Measurements from ENCODE around the gene COMMD10.
A peak's percentile ranks its signal among the peaks of the same experiment; 100 is the strongest.

Gene COMMD10

DNA sequence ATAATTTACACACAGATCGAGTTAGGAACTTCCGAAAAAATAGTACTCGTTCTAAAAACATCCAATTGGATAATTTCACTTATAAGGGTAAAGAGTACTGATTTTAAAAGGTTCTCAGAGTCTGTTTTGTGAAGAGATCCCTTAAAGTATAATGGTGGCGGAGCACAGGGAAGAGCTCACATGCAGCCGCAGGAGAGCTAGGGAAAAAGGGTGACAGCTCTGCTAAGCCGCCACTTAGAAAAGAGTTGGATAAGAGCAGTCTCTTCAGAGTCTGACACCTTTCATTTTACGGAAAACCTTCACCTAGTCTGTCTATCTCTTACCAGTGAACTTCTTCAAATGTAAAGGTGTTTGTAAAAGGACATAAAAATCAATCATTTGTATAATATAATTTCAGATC, 149.9 kb downstream of the COMMD10 start:
- TF ChIP-seq, protein P1, sequence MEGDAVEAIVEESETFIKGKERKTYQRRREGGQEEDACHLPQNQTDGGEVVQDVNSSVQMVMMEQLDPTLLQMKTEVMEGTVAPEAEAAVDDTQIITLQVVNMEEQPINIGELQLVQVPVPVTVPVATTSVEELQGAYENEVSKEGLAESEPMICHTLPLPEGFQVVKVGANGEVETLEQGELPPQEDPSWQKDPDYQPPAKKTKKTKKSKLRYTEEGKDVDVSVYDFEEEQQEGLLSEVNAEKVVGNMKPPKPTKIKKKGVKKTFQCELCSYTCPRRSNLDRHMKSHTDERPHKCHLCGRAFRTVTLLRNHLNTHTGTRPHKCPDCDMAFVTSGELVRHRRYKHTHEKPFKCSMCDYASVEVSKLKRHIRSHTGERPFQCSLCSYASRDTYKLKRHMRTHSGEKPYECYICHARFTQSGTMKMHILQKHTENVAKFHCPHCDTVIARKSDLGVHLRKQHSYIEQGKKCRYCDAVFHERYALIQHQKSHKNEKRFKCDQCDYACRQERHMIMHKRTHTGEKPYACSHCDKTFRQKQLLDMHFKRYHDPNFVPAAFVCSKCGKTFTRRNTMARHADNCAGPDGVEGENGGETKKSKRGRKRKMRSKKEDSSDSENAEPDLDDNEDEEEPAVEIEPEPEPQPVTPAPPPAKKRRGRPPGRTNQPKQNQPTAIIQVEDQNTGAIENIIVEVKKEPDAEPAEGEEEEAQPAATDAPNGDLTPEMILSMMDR (conservative IDR thresholded peaks at IDR 0.05; ENCODE audit: low read depth, low read length) = no peak
- no peak for DNase-seq (ENCODE audit: low read depth)
- no peak overlapping the region for H3K4me3 ChIP-seq (ENCODE audit: low read length)

DNA sequence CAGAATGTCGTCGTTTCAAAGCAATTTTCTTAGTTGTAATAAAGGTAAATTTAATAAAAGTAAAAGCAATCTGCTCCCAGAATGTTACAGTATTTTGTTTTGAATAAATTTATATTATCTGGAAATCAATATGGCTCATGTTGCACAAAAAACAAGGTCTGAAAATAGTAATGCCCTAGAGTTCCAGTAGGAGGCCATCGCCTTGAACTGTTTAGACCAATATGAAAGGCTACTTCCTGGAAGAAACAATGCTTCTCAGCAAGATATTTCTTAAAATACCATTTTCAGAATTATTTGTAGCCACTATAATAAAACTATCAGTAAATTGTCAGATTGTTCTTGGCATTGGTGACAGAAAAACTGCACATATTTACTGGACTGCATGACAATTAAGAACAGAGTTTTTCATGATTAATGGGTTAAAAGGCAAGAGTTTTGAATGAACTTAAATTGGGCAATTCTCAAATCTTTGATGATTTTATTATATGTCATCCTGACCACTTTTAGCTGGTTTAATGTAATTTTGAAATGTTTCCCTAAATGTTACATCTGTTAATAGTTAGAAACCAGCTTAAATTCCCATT, 153.2 kb downstream of the COMMD10 start:
- no peak overlapping the region for H3K4me3 ChIP-seq (ENCODE audit: low read length)
- DNase-seq (ENCODE audit: low read depth) = no peak
- TF ChIP-seq, protein P1 (conservative IDR thresholded peaks at IDR 0.05; ENCODE audit: low read depth, low read length) = peak; percentile 30

DNA sequence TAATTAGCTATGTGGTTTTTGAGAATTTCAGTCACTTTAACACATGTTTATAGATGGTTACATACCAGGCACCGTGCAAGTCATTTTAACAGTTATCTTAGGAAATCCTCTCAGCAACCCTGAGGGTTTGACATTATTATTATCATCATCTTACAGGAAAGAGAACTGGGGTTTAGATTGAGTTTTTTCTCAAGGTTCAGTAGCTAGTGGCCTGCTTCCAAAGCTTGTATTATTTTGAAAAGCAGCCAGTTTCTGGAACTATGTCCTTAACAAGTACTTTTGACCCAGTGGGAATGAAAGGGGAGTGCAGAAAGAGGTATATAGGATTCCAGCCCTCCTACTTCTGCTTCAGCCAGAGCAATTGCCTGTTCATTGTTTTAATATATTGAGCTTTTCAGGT, 157.5 kb downstream of the COMMD10 start:
- TF ChIP-seq, protein P1 (conservative IDR thresholded peaks at IDR 0.05; ENCODE audit: low read depth, low read length) = no peak
- DNase-seq (ENCODE audit: low read depth) = peak; percentile 41
- H3K4me3 ChIP-seq (ENCODE audit: low read length) = no peak overlapping the region

DNA sequence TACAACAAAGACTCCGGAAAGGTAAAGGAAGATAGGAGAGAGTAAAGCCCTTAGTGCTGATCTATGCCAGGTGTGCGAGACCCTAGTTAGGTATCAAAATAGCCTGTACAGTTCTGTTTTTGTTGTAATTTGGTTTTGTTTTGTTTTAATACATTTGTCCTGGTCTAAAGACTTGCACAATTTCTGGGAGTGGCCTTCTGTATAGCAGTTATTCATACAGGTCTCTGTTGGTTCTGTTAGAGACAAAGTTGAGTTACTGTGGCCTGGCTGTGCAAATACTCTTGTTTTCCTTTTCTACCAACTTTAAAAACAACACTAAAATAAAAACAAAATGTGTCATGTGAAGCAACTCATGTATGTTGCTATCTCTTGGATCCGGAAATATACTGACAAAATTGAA, 163.6 kb downstream of the COMMD10 start:
- no peak for DNase-seq (ENCODE audit: low read depth)
- TF ChIP-seq, protein P1 (conservative IDR thresholded peaks at IDR 0.05; ENCODE audit: low read depth, low read length) = no peak
- no peak overlapping the region for H3K4me3 ChIP-seq (ENCODE audit: low read length)

DNA sequence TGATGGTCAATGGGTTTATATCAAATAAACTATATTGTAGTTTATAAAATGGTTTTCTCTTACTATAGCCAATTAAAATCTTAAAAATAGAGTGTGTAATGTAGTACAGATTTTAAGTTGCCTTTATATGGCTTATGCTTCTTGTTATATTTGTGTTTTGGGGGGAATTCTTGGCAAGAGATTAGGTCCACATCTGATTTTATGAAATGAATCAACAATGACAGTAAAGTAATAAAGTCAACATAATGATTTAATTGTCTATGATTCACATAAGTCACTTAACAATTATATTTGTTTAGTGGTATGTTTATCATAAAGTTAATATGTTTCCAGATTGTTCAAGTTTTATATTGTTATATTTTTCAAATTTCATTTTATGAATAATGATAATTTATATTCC, 164.8 kb downstream of the COMMD10 start:
- no peak for DNase-seq (ENCODE audit: low read depth)
- TF ChIP-seq, protein P1 (conservative IDR thresholded peaks at IDR 0.05; ENCODE audit: low read depth, low read length) = no peak
- H3K4me3 ChIP-seq (ENCODE audit: low read length) = no peak overlapping the region

DNA sequence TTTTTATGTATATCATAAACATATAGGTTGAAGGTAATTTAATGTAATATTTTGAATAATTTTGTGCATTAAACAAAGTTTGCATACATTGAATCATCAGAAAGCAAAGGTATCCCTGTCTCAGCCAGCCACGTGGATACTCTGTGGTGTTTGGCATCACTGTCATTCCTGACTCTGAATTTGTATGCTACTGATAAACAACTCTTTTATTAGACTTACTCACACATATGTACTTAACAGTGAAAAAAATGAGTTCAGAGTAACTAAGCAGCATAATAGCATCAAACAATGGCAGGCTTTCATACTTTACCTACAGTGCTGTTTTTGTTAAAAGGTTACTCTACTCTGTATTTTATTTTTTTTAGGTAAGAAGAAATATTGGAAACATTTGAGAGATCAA, 171.9 kb downstream of the COMMD10 start:
- H3K4me3 ChIP-seq (ENCODE audit: low read length) = no peak overlapping the region
- TF ChIP-seq, protein P1 (conservative IDR thresholded peaks at IDR 0.05; ENCODE audit: low read depth, low read length) = no peak
- DNase-seq (ENCODE audit: low read depth) = no peak

DNA sequence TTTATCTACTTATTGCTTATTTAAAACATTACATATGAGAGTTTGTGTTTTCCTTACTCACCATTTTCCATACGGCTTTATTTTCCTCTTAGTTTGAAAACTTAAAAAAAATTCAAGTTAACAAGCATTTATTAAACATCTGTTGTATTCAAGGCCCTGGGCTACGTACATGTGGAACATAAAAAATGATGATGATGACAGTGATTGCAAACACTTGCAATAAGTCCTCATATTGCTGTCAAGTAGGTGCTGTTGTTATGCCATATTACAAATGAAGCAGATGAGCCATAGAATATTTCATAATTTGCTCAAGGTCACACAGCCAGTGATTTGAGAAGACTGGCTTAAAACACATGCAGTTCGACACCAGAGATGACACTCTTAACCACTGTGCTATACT, 180.6 kb downstream of the COMMD10 start:
- TF ChIP-seq, protein P1 (conservative IDR thresholded peaks at IDR 0.05; ENCODE audit: low read depth, low read length) = no peak
- DNase-seq (ENCODE audit: low read depth) = no peak
- H3K4me3 ChIP-seq (ENCODE audit: low read length) = no peak overlapping the region
